Hepatocyte (in vitro differentiated cells): ENCODE data around the gene GOLGA6L4.
"Not testable (repeated sequence)": the region's sequence is repeated elsewhere in the genome, so short reads cannot be mapped to it uniquely, and the experiment has no call there.

Source experiments
- EZH2 ChIP-seq: fragments of 200-600 bp; sonication (generic); IDR thresholded peaks from 2 replicates; pipeline ENCODE4 v1.6.1; 2016; ENCODE audit warnings: antibody characterized with exemption, mild to moderate bottlenecking, borderline replicate concordance
- EZH2phosphoT487 ChIP-seq: fragments of 200-600 bp; sonication (generic); IDR thresholded peaks from one replicate; pipeline ENCODE4 v1.6.1; 2018; ENCODE audit warnings: antibody characterized with exemption, mild to moderate bottlenecking, low read depth, moderate library complexity; ENCODE audit not compliant: unreplicated experiment, severe bottlenecking
- TF ChIP-seq, protein P1 (sequence below): fragments of 200-600 bp; sonication (generic); IDR thresholded peaks from 2 replicates; pipeline ENCODE4 v1.5.1; 2016; ENCODE audit warnings: antibody characterized with exemption, mild to moderate bottlenecking; ENCODE audit not compliant: poor library complexity

DNA sequence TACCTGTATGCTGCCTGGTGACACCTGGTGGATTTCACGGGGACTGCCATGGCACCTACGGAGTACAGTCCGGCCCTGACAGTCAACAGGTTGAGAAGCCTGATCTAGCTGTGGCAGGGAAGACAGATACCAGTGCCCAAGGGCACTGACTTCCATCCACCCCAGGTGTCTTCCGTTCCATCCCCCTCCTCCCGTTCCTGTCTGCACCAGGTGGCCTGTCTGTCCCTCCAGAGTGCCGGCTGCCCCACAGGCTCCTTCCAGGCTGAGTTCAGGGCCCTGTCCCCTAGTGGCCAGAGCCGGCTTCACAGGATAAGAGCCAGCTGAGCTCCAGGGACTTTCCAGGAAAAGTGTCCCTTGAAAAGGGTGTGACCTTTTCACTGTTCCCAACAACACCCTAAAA lies 10.9 kb downstream of the GOLGA6L4 start:
- not testable (repeated sequence) for TF ChIP-seq EZH2phosphoT487, EZH2
- TF ChIP-seq, protein P1, sequence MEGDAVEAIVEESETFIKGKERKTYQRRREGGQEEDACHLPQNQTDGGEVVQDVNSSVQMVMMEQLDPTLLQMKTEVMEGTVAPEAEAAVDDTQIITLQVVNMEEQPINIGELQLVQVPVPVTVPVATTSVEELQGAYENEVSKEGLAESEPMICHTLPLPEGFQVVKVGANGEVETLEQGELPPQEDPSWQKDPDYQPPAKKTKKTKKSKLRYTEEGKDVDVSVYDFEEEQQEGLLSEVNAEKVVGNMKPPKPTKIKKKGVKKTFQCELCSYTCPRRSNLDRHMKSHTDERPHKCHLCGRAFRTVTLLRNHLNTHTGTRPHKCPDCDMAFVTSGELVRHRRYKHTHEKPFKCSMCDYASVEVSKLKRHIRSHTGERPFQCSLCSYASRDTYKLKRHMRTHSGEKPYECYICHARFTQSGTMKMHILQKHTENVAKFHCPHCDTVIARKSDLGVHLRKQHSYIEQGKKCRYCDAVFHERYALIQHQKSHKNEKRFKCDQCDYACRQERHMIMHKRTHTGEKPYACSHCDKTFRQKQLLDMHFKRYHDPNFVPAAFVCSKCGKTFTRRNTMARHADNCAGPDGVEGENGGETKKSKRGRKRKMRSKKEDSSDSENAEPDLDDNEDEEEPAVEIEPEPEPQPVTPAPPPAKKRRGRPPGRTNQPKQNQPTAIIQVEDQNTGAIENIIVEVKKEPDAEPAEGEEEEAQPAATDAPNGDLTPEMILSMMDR: peak; percentile 35
